Hematopoietic multipotent progenitor cell treated with erythropoietin and hydrocortisone succinate and interleukin-3 and kit ligand, for 15 days (in vitro differentiated cells): ENCODE measurements around the gene FAM163A.
"Not testable (repeated sequence)": the region's sequence is repeated elsewhere in the genome, so short reads cannot be mapped to it uniquely, and the experiment has no call there.

ENCODE experiments used
- DNase-seq: peaks from one replicate; pipeline ENCODE4 v3.0.0-alpha.2; 2015; ENCODE audit warnings: low spot score

The FAM163A gene

GRCh38 chr1:179855831-179856230 lies 112.7 kb downstream of the FAM163A start:
- not testable (repeated sequence) for DNase-seq

GRCh38 chr1:179856296-179856695 lies 113.2 kb downstream of the FAM163A start:
- no peak for DNase-seq

- DNase-seq = no peak
Measured at GRCh38 chr1:179857009-179857408, 113.9 kb downstream of the FAM163A start.

- DNase-seq = no peak
Measured at GRCh38 chr1:179860652-179861051, 117.6 kb downstream of the FAM163A start.

GRCh38 chr1:179865377-179865776 lies 122.3 kb downstream of the FAM163A start:
- DNase-seq = no peak
